GM12865 (cell line): Measurements from ENCODE around the gene SDK2.
"Not testable (repeated sequence)": the region's sequence is repeated elsewhere in the genome, so short reads cannot be mapped to it uniquely, and the experiment has no call there.

Experiments used
- DNase-seq: peaks from one replicate; pipeline ENCODE4 v3.0.0; 2010; ENCODE audit warnings: low read depth
- H3K4me3 ChIP-seq: 2 replicates; pipeline ENCODE4 v1.5.1; 2011; ENCODE audit warnings: mild to moderate bottlenecking, low read depth, low read length, control low read depth
- CTCF ChIP-seq: IDR thresholded peaks from 2 replicates; pipeline ENCODE4 v1.5.1; 2011; ENCODE audit warnings: low read length, control low read depth, low read depth, inconsistent platforms; ENCODE audit not compliant: insufficient read depth; ENCODE audit errors: missing control alignments

The SDK2 gene

DNA sequence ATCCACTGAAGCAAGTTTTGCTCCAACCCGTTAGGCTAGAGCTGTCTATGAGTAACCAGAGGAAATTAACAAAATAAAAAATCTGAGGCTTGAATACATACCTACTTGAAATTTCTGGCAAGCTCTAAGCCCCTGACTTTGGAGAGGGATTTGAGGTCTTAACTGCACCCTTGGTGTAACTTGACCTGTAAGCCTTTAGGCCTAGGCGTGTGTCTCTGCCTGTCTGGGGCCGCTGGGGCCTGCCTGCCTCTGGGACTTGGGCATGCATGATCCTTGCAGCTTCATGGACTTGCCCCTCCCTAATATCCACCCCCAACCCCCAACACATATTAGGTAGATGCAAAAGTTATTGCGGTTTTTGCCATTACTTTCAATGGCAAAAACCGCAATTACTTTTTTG is 328.8 kb downstream of the SDK2 start:
- no peak for DNase-seq
- TF ChIP-seq CTCF = no peak
- H3K4me3 ChIP-seq = no peak overlapping the region

DNA sequence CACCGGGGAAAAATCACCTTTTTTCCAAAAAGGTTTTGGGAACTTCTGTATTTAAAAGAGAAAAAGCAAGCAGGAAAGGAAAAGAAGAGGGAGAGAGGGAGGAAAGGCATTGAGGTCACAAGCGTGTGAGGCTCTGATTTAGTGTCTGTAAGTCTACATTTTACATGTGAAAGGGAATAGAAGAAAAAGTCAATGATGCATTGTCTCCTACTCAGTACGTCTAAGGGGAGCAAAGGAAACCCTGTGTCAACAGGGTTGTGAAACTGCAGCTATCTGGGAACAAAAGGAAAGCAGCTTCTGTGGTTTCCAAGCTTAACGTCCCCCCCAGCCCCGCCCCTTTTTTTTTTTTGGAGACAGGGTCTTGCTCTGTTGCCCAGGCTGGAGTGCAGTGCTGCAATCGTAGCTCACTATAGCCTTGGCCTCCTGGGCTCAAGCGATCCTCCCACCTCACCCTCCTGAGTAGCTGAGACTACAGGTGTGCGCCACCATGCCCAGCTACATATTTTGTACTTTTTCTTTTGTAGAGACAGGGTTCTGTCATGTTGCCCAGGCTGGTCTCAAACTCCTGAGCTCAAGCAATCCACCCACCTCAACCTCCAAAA is 330.6 kb downstream of the SDK2 start:
- no peak for DNase-seq
- no peak overlapping the region for H3K4me3 ChIP-seq
- no peak for TF ChIP-seq CTCF

DNA sequence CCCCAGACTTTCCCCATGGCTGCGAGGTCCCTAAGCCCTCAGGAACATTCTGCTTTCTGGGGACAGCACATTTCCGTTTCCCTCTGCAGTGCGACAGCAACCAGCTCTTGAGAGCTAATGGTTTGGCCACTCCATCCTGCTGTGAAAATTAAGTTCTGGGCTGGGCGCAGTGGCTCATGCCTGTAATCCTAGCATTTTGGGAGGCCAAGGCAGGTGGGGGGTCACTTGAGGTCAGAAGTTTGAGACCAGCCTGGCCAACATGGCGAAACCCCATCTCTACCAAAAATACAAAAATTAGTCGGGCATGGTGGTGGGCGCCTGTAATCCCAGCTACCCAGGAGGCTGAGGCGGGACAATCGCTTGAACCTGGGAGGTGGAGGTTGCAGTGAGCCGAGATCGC is 331.4 kb downstream of the SDK2 start:
- not testable (repeated sequence) for H3K4me3 ChIP-seq, DNase-seq

- TF ChIP-seq CTCF = no peak
- DNase-seq = peak; percentile 94
- peak within 1 kb of the TSS; percentile 94 for H3K4me3 ChIP-seq
Measured at GRCh38 chr17:73311781-73312641, 332.2 kb downstream of the SDK2 start, which contains the start of gene CDC42EP4. TSS of gene CDC42EP4 (minus strand) at chr17:73312001. CDS start at chr17:73286500, 25,501 bp downstream.

DNA sequence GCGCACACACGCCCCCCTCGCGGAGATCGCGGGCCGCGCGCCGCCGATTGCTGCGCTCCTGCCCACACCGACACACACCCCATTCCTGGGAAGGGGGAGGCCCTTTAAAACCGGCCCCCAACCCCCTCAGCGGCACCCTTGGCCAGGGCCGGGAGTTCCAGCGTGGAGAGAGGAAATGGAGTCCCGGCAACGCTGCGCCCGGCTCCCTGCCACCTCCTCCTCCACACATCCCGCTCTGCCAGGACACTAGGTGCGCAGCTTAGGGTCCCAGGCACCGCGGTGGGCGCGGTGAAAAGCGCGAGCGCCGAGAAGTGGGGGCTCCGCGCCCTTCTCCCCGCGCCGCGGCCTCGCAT is 332.8 kb downstream of the SDK2 start:
- H3K4me3 ChIP-seq = peak overlapping the region; percentile 94
- TF ChIP-seq CTCF = no peak
- no peak for DNase-seq

DNA sequence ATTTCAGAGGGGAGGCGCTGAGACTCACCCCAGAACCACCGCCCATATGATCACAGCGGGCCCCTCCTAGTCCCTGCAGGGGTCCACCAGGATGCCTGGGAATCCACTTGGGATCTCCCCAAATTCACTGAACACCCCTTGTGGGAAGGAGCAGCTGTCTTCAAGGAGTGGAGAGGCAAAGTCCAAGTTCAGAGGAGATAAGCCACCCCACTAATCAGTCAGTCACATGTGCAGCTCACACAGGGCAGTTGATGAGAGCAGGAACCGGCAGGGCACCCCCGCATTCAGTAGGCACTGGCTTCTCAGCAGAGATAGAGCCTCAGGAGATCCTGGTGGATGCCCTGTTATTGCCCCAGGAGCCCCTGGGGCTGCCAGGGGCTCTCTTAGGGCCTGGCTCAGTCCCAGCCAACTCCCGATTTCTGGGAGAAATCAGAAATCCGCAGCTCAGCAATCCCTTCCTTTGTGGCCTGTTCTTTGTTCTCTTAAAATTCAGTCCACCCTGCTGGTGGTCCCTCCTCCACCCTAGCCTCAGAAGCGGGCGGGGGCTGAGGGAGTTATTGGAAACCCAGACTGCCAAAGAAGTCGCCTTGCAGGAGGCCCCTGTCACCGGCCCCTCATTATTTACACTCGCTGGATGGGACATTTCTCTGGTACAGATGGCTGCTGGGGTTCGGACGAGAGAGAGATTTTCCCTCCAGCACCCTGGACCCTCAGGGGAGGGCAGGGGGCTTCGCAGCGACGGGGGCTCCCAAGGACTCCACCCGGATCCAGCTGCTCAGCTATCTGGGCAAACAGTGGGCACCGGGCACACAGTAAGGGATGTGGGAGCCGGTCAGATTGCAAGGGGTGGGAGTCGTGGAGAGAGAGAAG is 334.3 kb downstream of the SDK2 start:
- H3K4me3 ChIP-seq = peak overlapping the region; percentile 94
- peak; percentile 30 for DNase-seq
- TF ChIP-seq CTCF = no peak

GRCh38 chr17:73308959-73309358 is 335.3 kb downstream of the SDK2 start:
- not testable (repeated sequence) for H3K4me3 ChIP-seq

More at GRCh38 chr17:73308959-73309358, 335.3 kb downstream of the SDK2 start:
- not testable (repeated sequence) for DNase-seq
